ENCODE measurements around the gene GIPC3.

GIPC3 gene

DNA sequence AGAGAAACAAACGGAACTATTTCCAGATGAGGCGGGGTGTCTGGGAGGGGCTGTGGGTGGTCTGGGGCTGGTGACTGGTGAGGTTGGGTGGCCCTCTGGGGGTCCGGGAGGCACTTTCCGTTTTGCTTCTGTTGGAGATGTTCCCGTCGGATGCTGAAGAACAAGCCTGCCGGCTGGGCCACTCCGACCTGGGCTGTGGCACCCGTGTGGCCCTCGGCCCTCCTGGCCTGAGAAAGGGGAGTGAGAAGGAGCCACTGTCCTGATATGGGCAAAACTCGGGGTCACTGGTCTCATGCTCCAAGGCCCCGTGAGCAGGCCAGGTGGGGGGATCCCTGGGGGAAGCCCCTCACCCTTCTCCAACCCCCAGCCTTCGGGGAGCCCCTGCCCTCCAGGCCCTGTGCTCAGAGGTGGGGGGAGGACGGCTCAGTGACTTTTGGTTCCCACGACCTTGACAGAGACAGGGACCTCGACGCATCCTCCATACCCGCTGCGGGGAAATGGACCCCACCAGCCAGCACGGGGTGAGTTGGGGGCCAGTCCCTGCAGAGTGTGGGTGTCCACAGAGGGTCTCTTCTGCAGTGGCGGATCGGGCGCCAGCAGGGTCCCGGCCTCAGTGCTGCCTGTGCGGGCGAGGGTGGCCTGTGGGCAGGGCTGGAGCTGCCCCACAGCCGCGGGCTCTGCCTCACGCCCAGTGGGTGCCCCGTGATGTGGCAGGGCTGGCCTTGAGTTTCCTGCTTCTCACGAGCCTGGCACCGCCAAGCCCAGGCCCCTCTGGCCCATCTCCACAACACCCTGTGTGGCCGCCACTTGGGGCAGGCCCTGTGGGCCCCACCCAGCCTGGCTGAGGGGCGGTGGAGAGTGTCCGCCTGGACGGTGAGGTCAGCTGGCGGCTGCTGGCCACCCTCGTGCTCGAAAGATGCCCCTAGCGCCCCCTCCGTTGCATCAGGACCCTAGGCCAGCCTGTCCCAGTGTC lies 25.8 kb downstream of the GIPC3 start:
- no peak overlapping the region for H3K4me3 ChIP-seq
- peak overlapping the region; percentile 92 to 96 for H3K27ac ChIP-seq
- TF ChIP-seq, protein P1, sequence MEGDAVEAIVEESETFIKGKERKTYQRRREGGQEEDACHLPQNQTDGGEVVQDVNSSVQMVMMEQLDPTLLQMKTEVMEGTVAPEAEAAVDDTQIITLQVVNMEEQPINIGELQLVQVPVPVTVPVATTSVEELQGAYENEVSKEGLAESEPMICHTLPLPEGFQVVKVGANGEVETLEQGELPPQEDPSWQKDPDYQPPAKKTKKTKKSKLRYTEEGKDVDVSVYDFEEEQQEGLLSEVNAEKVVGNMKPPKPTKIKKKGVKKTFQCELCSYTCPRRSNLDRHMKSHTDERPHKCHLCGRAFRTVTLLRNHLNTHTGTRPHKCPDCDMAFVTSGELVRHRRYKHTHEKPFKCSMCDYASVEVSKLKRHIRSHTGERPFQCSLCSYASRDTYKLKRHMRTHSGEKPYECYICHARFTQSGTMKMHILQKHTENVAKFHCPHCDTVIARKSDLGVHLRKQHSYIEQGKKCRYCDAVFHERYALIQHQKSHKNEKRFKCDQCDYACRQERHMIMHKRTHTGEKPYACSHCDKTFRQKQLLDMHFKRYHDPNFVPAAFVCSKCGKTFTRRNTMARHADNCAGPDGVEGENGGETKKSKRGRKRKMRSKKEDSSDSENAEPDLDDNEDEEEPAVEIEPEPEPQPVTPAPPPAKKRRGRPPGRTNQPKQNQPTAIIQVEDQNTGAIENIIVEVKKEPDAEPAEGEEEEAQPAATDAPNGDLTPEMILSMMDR (IDR thresholded peaks at IDR 0.05) = no peak
- DNase-seq (ENCODE audit: low spot score) = no peak

DNA sequence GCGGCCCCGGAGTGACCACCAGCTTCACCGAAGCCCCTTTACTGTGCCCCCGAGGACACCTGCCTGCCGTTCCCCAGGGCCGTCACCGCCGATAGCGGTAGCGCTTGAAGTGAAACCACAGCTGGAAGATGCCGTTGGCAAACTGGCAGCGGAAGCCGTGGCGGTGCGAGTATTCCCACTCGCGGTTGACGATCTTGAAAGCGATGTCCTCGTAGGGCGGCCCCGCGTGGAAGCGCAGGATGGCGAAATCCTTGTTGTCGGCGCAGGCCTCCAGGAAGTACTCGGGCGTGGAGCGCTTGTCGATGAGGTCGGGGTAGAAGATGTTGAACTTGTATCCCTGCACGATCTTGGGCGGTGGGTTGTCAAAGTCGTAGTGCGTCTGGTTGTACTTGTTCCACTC lies 26.6 kb downstream of the GIPC3 start:
- no peak for DNase-seq (ENCODE audit: low spot score)
- TF ChIP-seq, protein P1 (IDR thresholded peaks at IDR 0.05) = no peak
- no peak overlapping the region for H3K27ac ChIP-seq
- no peak overlapping the region for H3K4me3 ChIP-seq

DNA sequence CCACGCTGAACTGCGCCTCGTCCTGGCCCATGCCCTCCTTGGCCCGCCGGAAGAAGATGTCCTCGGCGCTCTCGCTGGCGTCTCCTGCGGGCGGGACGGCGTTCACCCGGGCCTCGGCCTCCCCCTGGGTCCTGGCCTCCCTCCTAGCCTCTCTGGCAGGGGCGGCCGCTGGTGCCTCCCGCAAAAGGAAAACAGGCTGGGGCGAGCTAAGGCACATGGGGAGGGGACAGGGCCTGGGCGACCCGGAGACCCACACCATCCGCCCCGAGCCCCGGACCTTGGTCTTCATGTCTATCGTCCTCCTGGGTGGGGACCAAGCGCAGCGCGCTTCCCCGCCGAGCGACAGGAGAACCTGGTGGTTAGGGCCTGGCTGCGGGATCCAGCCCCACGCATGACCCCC lies 27.1 kb downstream of the GIPC3 start:
- TF ChIP-seq, protein P1 (IDR thresholded peaks at IDR 0.05) = no peak
- Histone ChIP-seq H3K4me3 (no peak overlapping the region), H3K27ac (no peak overlapping the region)
- no peak for DNase-seq (ENCODE audit: low spot score)

DNA sequence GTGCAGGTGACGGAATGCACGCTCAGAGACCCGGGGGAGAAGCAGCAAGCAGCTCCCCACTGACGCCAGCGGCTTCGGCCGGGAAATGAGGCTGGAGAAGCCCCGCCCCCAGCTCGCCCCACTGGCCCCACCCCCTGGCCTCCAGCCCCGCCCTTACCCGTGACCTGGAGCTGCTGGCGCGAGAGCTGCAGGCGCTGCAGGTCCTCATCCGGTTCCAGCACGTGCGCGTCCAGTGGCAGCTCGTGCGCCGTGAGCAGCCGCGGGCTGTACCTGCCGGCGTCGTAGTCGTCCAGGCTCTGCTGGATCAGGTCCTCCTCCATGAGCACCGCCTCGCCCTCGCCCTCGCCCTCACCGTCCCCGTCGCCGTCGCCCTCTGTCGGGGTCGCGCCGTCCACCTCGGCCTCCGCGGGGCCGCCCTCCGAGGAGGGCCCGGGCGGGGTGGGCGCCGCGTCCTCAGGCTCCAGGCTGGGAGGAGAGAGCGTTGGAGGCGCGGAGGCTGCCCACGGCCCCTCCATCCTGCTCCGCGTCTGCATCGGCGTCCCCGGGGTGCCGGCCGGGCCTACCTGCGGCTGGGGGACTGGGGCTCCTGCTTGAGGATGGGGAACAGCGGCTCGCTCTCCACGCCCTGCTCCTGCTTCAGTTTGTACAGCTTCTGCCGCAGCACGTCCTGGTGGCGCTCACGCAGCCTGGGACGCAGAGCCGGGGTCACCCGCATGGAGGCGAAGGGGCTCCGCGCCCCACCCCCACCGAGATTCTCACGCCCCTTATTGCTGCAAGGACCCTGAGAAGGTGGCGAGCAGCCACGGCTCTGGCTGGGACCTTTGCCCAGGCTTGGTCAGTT lies 27.8 kb downstream of the GIPC3 start:
- H3K4me3 ChIP-seq = no peak overlapping the region
- TF ChIP-seq, protein P1 (IDR thresholded peaks at IDR 0.05) = no peak
- DNase-seq (ENCODE audit: low spot score) = no peak
- no peak overlapping the region for H3K27ac ChIP-seq

DNA sequence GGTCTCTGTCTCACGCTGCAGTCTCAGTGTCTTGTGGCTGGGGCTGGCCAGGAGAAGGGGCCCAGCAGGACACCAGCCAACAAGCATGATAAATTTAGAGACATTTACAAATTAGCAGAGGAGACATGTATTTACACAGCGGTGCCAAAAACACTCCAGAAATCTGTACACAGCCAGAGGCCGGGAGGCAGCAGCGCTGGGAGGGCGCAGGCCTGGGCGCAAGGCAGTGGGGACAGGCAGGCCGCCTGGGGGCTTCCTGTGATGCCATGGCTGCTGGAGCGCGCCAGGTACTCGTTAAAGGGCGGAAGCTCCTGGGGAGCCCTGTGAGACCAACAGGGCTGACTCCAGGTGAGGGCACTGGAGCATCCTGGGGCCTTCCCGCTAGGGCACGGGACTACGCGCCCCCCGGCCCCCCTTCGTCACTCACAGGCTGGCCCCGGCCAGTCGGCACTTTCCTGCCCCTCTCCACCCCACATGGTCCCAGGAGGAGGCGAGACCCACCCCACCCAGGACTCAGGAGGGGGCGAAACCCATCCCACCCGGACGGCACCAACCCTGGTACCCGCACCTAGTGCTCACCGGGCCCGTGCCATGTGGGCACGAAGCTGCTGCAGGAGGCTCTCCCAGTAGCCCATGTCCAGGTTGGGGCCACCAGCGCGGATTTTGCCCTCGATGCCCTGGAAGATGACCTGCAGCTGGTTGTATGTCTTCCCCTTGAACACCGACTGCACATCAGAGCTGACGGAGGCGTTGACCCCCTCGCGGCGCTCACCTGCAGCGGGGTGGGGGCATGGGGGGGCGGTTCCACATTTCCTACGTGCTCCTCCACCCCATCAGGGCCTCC lies 28.8 kb downstream of the GIPC3 start:
- H3K4me3 ChIP-seq = no peak overlapping the region
- TF ChIP-seq, protein P1 (IDR thresholded peaks at IDR 0.05) = no peak
- DNase-seq (ENCODE audit: low spot score) = no peak
- H3K27ac ChIP-seq = no peak overlapping the region

DNA sequence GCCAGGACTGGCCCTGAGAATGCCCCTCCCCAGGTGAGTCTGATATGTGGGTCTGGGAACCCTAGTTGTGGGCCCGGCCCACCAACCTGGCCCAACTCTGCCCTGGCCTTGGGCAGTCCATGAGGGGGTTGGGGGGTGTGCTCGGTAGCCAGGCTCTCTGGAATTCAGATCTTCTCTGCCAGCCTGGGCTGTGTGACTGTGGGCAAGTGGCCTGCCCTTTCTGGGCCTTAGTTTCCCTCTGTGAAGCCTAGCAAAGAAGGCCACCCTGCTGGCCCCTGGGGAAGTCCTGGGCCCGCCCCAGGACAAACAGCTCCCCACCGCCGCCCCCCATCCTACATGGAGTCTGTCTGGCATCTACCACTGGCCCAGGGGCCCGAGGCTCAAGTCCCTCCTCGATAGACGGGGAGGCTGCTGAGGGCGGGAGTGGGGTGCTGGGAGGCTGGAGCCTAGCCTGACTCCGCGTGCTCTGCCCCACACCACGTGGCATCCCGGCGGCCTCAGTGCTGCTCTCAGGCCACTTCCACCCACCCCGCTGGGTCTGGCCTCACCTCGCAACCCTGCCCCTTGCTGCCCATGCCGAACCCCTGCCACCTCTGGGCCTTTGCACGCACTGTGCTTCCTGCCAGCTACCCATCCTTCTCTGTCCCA lies 29.7 kb downstream of the GIPC3 start:
- no peak for DNase-seq (ENCODE audit: low spot score)

More for the DNA sequence above, 29.7 kb downstream of the GIPC3 start:
- Histone ChIP-seq H3K27ac (no peak overlapping the region), H3K4me3 (no peak overlapping the region)
- TF ChIP-seq, protein P1 (IDR thresholded peaks at IDR 0.05) = no peak
